Upper lobe of left lung (tissue), 4 donors: ENCODE results near the gene ZNF716.
"Not testable (repeated sequence)": the region's sequence is repeated elsewhere in the genome, so short reads cannot be mapped to it uniquely, and the experiment has no call there.

ENCODE experiments used
- POLR2AphosphoS5 ChIP-seq, 2 donors: sonication (generic); formaldehyde crosslinking; IDR thresholded peaks; one replicate each; pipeline ENCODE4 v1.5.1; 2017; ENCODE audit warnings: antibody characterized with exemption in 2 of 2
- TF ChIP-seq, protein P1 (sequence below), 6 experiments: fragments of 450-650 bp in 4 of 6; fragments of 200-600 bp in 2 of 6; sonication (generic) in 2 of 6; IDR thresholded peaks; one replicate each; pipeline ENCODE4 v1.5.1; 2016 to 2019; ENCODE audit warnings: antibody characterized with exemption in 6 of 6

GRCh38 chr7:57403051-57403450 is 46.9 kb upstream of the ZNF716 start:
- TF ChIP-seq POLR2AphosphoS5 (IDR thresholded peaks at IDR 0.05), result not testable (repeated sequence)
- TF ChIP-seq, protein P1, sequence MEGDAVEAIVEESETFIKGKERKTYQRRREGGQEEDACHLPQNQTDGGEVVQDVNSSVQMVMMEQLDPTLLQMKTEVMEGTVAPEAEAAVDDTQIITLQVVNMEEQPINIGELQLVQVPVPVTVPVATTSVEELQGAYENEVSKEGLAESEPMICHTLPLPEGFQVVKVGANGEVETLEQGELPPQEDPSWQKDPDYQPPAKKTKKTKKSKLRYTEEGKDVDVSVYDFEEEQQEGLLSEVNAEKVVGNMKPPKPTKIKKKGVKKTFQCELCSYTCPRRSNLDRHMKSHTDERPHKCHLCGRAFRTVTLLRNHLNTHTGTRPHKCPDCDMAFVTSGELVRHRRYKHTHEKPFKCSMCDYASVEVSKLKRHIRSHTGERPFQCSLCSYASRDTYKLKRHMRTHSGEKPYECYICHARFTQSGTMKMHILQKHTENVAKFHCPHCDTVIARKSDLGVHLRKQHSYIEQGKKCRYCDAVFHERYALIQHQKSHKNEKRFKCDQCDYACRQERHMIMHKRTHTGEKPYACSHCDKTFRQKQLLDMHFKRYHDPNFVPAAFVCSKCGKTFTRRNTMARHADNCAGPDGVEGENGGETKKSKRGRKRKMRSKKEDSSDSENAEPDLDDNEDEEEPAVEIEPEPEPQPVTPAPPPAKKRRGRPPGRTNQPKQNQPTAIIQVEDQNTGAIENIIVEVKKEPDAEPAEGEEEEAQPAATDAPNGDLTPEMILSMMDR (IDR thresholded peaks at IDR 0.05), result not testable (repeated sequence)
